ENCODE measurements around the gene FIGN.

FIGN gene

GRCh38 chr2:163621445-163622004, 114.3 kb downstream of the FIGN start:
- no peaks in the 10 kb centered on the region for H3K9me3 Mint-ChIP-seq
- no peak overlapping the region for H3K4me3 Mint-ChIP-seq
- no peaks in the 10 kb centered on the region for H3K36me3 Mint-ChIP-seq (ENCODE audit: low read depth)
- H3K4me1 Mint-ChIP-seq (ENCODE audit: low read depth), result no peaks in the 10 kb centered on the region
- no peak overlapping the region for H3K27ac Mint-ChIP-seq
- no peaks in the 10 kb centered on the region for H3K27me3 Mint-ChIP-seq
- intact Hi-C loops (cut with micrococcal nuclease), result no loop called here

- H3K4me3 Mint-ChIP-seq, result no peak overlapping the region
- no peak overlapping the region for H3K27ac Mint-ChIP-seq
- no peaks in the 10 kb centered on the region for H3K36me3 Mint-ChIP-seq (ENCODE audit: low read depth)
- no peaks in the 10 kb centered on the region for H3K4me1 Mint-ChIP-seq (ENCODE audit: low read depth)
- intact Hi-C loops (cut with micrococcal nuclease), result no loop called here
- no peaks in the 10 kb centered on the region for H3K27me3 Mint-ChIP-seq
- H3K9me3 Mint-ChIP-seq, result no peaks in the 10 kb centered on the region
These were observed 118.3 kb downstream of the FIGN start for GRCh38 chr2:163617517-163617916.

GRCh38 chr2:163613266-163613731, 122.5 kb downstream of the FIGN start:
- Mint-ChIP-seq H3K9me3 (no peaks in the 10 kb centered on the region), H3K36me3 (ENCODE audit: low read depth) (no peaks in the 10 kb centered on the region), H3K4me3 (no peak overlapping the region), H3K4me1 (ENCODE audit: low read depth) (no peaks in the 10 kb centered on the region), H3K27ac (no peak overlapping the region), H3K27me3 (no peaks in the 10 kb centered on the region)
- intact Hi-C loops (cut with micrococcal nuclease), result no loop called here

GRCh38 chr2:163612332-163612731, 123.5 kb downstream of the FIGN start:
- no peaks in the 10 kb centered on the region for H3K27me3 Mint-ChIP-seq
- intact Hi-C loops (cut with micrococcal nuclease), result no loop called here
- H3K4me1 Mint-ChIP-seq (ENCODE audit: low read depth), result no peaks in the 10 kb centered on the region
- H3K9me3 Mint-ChIP-seq, result no peaks in the 10 kb centered on the region
- H3K36me3 Mint-ChIP-seq (ENCODE audit: low read depth), result no peaks in the 10 kb centered on the region
- H3K4me3 Mint-ChIP-seq, result no peak overlapping the region
- no peak overlapping the region for H3K27ac Mint-ChIP-seq

GRCh38 chr2:163611557-163611906, 124.3 kb downstream of the FIGN start:
- H3K9me3 Mint-ChIP-seq, result no peaks in the 10 kb centered on the region
- no peaks in the 10 kb centered on the region for H3K36me3 Mint-ChIP-seq (ENCODE audit: low read depth)
- no peaks in the 10 kb centered on the region for H3K4me1 Mint-ChIP-seq (ENCODE audit: low read depth)
- intact Hi-C loops (cut with micrococcal nuclease), result no loop called here
- no peak overlapping the region for H3K4me3 Mint-ChIP-seq
- H3K27ac Mint-ChIP-seq, result no peak overlapping the region
- no peaks in the 10 kb centered on the region for H3K27me3 Mint-ChIP-seq

- intact Hi-C loops (cut with micrococcal nuclease), result no loop called here
- no peaks in the 10 kb centered on the region for H3K27me3 Mint-ChIP-seq
- no peak overlapping the region for H3K4me3 Mint-ChIP-seq
- H3K36me3 Mint-ChIP-seq (ENCODE audit: low read depth), result no peaks in the 10 kb centered on the region
- no peaks in the 10 kb centered on the region for H3K9me3 Mint-ChIP-seq
- H3K4me1 Mint-ChIP-seq (ENCODE audit: low read depth), result no peaks in the 10 kb centered on the region
- no peak overlapping the region for H3K27ac Mint-ChIP-seq
These were observed 124.8 kb downstream of the FIGN start for GRCh38 chr2:163610817-163611556.

GRCh38 chr2:163607630-163608029, 128.2 kb downstream of the FIGN start:
- Mint-ChIP-seq H3K27me3 (no peaks in the 10 kb centered on the region), H3K36me3 (ENCODE audit: low read depth) (no peaks in the 10 kb centered on the region), H3K4me1 (ENCODE audit: low read depth) (no peaks in the 10 kb centered on the region), H3K4me3 (no peak overlapping the region), H3K9me3 (no peaks in the 10 kb centered on the region), H3K27ac (no peak overlapping the region)
- intact Hi-C loops (cut with micrococcal nuclease), result no loop called here

- H3K27me3 Mint-ChIP-seq, result no peaks in the 10 kb centered on the region
- H3K27ac Mint-ChIP-seq, result no peak overlapping the region
- no peak overlapping the region for H3K4me3 Mint-ChIP-seq
- no peaks in the 10 kb centered on the region for H3K9me3 Mint-ChIP-seq
- no peaks in the 10 kb centered on the region for H3K4me1 Mint-ChIP-seq (ENCODE audit: low read depth)
- no peaks in the 10 kb centered on the region for H3K36me3 Mint-ChIP-seq (ENCODE audit: low read depth)
- intact Hi-C loops (cut with micrococcal nuclease), result no loop called here
These were observed 128.9 kb downstream of the FIGN start for GRCh38 chr2:163606878-163607277.

GRCh38 chr2:163605779-163606178, 130.0 kb downstream of the FIGN start:
- Mint-ChIP-seq H3K36me3 (ENCODE audit: low read depth) (no peaks in the 10 kb centered on the region), H3K4me1 (ENCODE audit: low read depth) (no peaks in the 10 kb centered on the region), H3K27me3 (no peaks in the 10 kb centered on the region), H3K4me3 (no peak overlapping the region), H3K9me3 (no peaks in the 10 kb centered on the region), H3K27ac (no peak overlapping the region)
- intact Hi-C loops (cut with micrococcal nuclease), result no loop called here

- Mint-ChIP-seq H3K4me3 (no peak overlapping the region), H3K27ac (no peak overlapping the region), H3K9me3 (no peaks in the 10 kb centered on the region), H3K36me3 (ENCODE audit: low read depth) (no peaks in the 10 kb centered on the region), H3K4me1 (ENCODE audit: low read depth) (no peaks in the 10 kb centered on the region), H3K27me3 (no peaks in the 10 kb centered on the region)
- intact Hi-C loops (cut with micrococcal nuclease), result no loop called here
These were observed 130.8 kb downstream of the FIGN start for GRCh38 chr2:163604941-163605555.

GRCh38 chr2:163602196-163602595, 133.6 kb downstream of the FIGN start:
- Mint-ChIP-seq H3K27me3 (no peaks in the 10 kb centered on the region), H3K4me1 (ENCODE audit: low read depth) (no peaks in the 10 kb centered on the region), H3K9me3 (no peaks in the 10 kb centered on the region), H3K27ac (no peak overlapping the region), H3K36me3 (ENCODE audit: low read depth) (no peaks in the 10 kb centered on the region), H3K4me3 (no peak overlapping the region)
- intact Hi-C loops (cut with micrococcal nuclease), result no loop called here

GRCh38 chr2:163601377-163601776, 134.4 kb downstream of the FIGN start:
- intact Hi-C loops (cut with micrococcal nuclease), result no loop called here
- no peak overlapping the region for H3K27ac Mint-ChIP-seq

GRCh38 chr2:163600801-163601200, 135.0 kb downstream of the FIGN start:
- Mint-ChIP-seq H3K27ac (no peak overlapping the region), H3K9me3 (no peaks in the 10 kb centered on the region), H3K4me1 (ENCODE audit: low read depth) (no peaks in the 10 kb centered on the region), H3K36me3 (ENCODE audit: low read depth) (no peaks in the 10 kb centered on the region), H3K4me3 (no peak overlapping the region), H3K27me3 (no peaks in the 10 kb centered on the region)
- intact Hi-C loops (cut with micrococcal nuclease), result no loop called here

More at GRCh38 chr2:163601377-163601776, 134.4 kb downstream of the FIGN start:
- H3K36me3 Mint-ChIP-seq (ENCODE audit: low read depth), result no peaks in the 10 kb centered on the region
- no peak overlapping the region for H3K4me3 Mint-ChIP-seq
- H3K4me1 Mint-ChIP-seq (ENCODE audit: low read depth), result no peaks in the 10 kb centered on the region
- H3K9me3 Mint-ChIP-seq, result no peaks in the 10 kb centered on the region
- H3K27me3 Mint-ChIP-seq, result no peaks in the 10 kb centered on the region

- no peaks in the 10 kb centered on the region for H3K36me3 Mint-ChIP-seq (ENCODE audit: low read depth)
- H3K9me3 Mint-ChIP-seq, result no peaks in the 10 kb centered on the region
- H3K4me3 Mint-ChIP-seq, result no peak overlapping the region
- no peaks in the 10 kb centered on the region for H3K27me3 Mint-ChIP-seq
- intact Hi-C loops (cut with micrococcal nuclease), result no loop called here
- H3K27ac Mint-ChIP-seq, result no peak overlapping the region
- no peaks in the 10 kb centered on the region for H3K4me1 Mint-ChIP-seq (ENCODE audit: low read depth)
These were observed 140.8 kb downstream of the FIGN start for GRCh38 chr2:163595028-163595427.
